ENCODE data around the gene UMAD1.

- TF ChIP-seq CTCF (IDR thresholded peaks at IDR 0.05; ENCODE audit: insufficient read depth, low read depth, low read length) (no peak), EZH2 (IDR thresholded peaks at IDR 0.05; ENCODE audit: insufficient read depth, low read length) (no peak)
Observed at GRCh38 chr7:7858559-7858958, 218.0 kb downstream of the UMAD1 start.
